ENCODE measurements around the gene RBM47.

- TF ChIP-seq POLR2A (IDR thresholded peaks at IDR 0.05) (no peak), CTCF (IDR thresholded peaks at IDR 0.05) (no peak)
Measured at GRCh38 chr4:40596522-40596921, 33.1 kb downstream of the RBM47 start.
